ENCODE measurements around the gene GYPB.
"Not testable (repeated sequence)": the region's sequence is repeated elsewhere in the genome, so short reads cannot be mapped to it uniquely, and the experiment has no call there.

GYPB gene

DNA sequence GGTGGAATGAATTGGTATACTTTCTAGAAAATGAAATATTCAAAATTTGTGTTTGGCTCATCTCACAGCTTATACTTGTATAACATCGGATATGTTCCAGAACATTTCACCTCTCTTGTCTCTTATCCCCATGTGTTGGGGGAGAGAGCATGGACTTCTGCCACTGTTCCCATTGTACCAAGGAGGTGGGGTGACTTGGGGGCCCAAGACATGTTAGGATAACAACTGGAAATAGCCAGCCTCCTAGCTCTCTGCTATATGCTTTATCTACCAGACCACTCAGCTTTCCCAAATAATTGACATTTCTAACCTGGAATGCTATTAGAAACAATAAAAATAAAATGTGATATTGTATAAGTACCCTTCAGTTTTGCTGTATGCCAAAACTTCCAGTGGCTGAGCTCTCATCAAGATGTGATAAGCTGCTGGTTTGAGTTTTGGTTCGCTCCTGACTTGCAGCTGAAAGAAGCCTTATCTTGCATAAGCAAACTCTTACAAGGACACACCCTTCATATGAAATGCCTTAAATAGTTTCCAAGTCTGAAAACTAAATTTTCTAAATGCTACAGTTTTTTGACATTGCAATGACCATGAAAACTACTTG, 12.9 kb downstream of the GYPB start:
- not testable (repeated sequence) for H3K27me3 ChIP-seq (ENCODE audit: control insufficient read depth, insufficient read depth, low read length); H3K4me2 ChIP-seq (ENCODE audit: low read length); H3K9ac ChIP-seq (ENCODE audit: low read depth, low read length); H3K9me3 ChIP-seq (replicated peaks; ENCODE audit: low read length); H3K36me3 ChIP-seq (ENCODE audit: insufficient read depth, low read length); H3K4me1 ChIP-seq (ENCODE audit: control insufficient read depth, insufficient read depth, low read length); H3K4me3 ChIP-seq (ENCODE audit: low read length)

DNA sequence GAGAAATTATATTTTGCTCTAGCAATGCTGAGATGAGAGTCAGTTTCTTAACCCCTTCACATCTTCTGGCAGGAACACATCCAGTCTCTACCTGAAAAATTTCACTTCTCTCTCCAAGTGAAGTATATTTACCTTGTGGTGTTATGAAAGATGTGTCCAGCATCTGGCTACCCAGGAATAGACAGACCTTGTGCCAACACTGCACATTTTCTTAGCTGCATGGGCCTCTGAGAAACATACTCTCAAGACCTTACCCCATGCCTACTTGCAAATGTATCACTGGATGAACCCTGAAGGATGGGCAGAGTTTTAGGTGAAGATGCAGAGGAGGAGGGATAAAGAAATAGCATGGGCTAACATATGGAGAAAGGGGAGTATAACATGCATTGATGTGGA, 13.6 kb downstream of the GYPB start:
- not testable (repeated sequence) for H3K36me3 ChIP-seq (ENCODE audit: insufficient read depth, low read length); H3K9me3 ChIP-seq (replicated peaks; ENCODE audit: low read length); H3K27me3 ChIP-seq (ENCODE audit: control insufficient read depth, insufficient read depth, low read length); H3K4me1 ChIP-seq (ENCODE audit: control insufficient read depth, insufficient read depth, low read length); H3K4me2 ChIP-seq (ENCODE audit: low read length); H3K4me3 ChIP-seq (ENCODE audit: low read length); H3K9ac ChIP-seq (ENCODE audit: low read depth, low read length)

DNA sequence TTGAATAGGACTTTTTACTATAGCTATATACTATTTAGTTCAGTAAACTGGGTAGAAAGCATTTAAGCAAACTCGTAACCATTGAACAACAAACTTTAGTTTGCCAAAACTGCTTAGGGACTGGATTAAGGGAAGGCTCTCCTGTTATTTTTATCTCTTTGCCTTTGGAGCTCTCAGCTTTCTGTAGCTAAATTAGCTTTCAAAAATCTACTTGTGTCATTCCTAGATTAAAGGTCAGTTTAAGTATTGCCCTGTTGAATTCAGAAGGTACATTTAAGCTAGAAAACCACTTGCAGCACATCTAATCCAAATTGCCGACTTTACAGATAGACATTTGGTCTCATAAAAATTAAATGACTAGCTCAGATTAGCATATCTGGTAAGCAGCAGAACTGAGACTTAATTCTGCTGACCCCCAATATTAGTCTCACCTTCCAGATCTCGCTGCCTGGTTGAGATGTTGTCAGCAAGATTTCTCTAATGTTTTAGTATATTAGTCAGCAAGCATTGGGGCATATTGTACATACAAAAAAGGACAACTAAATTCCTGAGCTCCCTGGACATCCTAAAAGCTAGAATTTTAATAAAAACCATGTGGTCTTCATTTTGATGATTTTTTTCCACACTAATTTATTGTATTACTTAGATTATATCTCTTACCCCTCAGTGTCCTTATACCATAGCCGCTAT, 14.2 kb downstream of the GYPB start:
- not testable (repeated sequence) for H3K36me3 ChIP-seq (ENCODE audit: insufficient read depth, low read length); H3K9me3 ChIP-seq (replicated peaks; ENCODE audit: low read length); H3K4me3 ChIP-seq (ENCODE audit: low read length); H3K4me2 ChIP-seq (ENCODE audit: low read length); H3K27me3 ChIP-seq (ENCODE audit: control insufficient read depth, insufficient read depth, low read length); H3K4me1 ChIP-seq (ENCODE audit: control insufficient read depth, insufficient read depth, low read length); H3K9ac ChIP-seq (ENCODE audit: low read depth, low read length)

DNA sequence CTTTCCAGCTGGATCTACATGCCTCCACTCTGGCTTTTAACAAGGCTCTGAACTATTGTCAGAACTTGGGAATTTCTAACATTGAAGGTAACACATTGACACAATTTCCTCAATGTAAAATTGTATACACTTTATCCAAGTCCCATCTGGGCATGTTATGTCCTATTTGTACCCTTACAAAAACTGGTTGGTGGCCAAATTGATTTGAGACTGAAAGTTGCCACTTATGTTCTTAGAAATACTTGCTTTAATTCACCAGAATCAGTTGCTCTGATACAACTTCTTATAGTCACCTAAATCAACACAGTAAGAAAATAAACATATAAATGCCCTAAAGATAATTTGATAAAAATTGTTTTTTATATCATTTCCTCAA, 15.3 kb downstream of the GYPB start:
- not testable (repeated sequence) for H3K9me3 ChIP-seq (replicated peaks; ENCODE audit: low read length); H3K4me3 ChIP-seq (ENCODE audit: low read length); H3K4me1 ChIP-seq (ENCODE audit: control insufficient read depth, insufficient read depth, low read length); H3K4me2 ChIP-seq (ENCODE audit: low read length); H3K27me3 ChIP-seq (ENCODE audit: control insufficient read depth, insufficient read depth, low read length); H3K9ac ChIP-seq (ENCODE audit: low read depth, low read length); H3K36me3 ChIP-seq (ENCODE audit: insufficient read depth, low read length)

DNA sequence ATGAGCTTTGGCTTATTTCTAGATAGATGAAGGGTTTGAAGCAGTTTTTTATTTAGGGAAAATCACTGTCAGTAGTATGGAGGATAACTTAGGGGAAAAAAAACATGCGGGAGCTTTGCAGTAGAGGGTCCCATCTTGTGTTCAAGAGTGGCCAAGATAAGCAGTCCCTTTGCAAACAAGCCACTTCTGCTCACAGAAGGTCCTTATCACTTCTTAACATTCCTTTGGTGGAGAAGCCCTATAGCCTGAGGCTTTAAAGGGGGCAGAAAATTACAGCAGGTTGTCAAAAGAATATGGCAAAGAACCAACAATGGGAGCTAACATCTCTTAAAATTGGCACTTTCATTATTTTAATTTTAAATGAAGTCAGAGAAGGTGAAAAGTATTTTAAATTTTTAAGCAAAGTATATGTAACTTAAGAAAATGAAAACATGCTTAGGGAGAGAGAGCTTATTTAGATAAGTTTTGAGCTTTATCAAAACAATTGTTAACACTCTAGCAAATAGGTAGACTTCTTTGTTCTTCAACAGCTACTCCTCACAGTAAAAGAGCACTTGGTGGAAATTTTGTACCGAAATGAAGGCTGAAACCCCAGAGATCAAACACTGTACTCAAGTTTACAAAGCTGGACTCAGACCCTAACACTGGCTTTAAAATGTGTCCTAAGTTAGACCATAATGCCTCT, 15.8 kb downstream of the GYPB start:
- not testable (repeated sequence) for H3K4me3 ChIP-seq (ENCODE audit: low read length); H3K9me3 ChIP-seq (replicated peaks; ENCODE audit: low read length); H3K36me3 ChIP-seq (ENCODE audit: insufficient read depth, low read length)

DNA sequence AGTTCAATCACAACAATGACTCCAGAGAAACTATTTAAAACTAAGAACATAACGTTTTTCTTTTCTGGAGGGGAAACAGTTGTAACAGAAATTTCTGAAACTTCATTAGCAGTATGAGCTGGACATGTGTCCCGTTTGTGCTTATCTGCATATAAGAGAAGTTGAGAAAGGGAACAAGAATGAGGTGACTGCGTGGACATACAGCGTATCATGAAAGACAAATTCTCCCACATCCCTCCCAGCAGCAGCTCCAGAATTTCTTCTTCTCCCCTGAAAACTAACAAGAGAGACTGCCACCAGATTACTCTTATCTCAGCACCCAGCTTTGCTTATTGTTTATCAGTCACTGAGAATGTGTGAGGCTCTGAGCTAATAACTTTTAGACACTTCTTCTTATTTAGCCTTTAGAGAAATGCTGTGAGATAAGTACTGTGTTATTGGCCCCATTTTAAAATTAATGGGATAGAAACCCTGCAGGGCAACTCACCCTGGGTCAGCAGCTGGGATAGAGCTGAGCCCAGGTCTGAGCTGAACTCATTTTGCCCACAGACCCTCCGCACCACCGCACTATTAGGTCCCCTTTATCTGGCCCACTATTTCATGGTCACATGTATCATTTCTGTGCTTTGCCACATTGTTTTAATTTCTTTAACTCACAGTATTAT, 18.7 kb downstream of the GYPB start:
- H3K9me3 ChIP-seq (replicated peaks; ENCODE audit: low read length); H3K9ac ChIP-seq (ENCODE audit: low read depth, low read length); H3K36me3 ChIP-seq (ENCODE audit: insufficient read depth, low read length); H3K4me2 ChIP-seq (ENCODE audit: low read length); H3K4me3 ChIP-seq (ENCODE audit: low read length); H3K27me3 ChIP-seq (ENCODE audit: control insufficient read depth, insufficient read depth, low read length); H3K4me1 ChIP-seq (ENCODE audit: control insufficient read depth, insufficient read depth, low read length): not testable (repeated sequence)

More for the DNA sequence above, 15.8 kb downstream of the GYPB start:
- not testable (repeated sequence) for H3K9ac ChIP-seq (ENCODE audit: low read depth, low read length); H3K4me2 ChIP-seq (ENCODE audit: low read length); H3K27me3 ChIP-seq (ENCODE audit: control insufficient read depth, insufficient read depth, low read length); H3K4me1 ChIP-seq (ENCODE audit: control insufficient read depth, insufficient read depth, low read length)

DNA sequence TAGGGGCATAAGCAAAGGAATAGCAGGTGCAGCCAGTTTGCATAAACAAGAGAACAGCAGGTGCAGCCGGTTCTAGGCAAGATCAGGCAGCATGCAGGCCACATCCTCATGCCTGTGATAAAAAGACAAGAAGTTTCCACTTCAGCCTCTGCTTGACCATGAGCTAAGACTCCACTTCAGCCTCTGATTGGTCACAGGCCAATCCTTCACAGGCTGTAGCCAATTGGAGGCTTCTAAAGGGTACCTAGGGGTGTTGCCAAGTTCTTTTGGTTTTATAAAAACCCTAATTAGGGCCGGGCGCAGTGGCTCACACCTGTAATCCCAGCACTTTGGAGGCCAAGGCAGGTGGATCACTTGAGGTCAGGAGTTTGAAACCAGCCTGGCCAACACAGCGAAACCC, 23.0 kb downstream of the GYPB start:
- H3K4me1 ChIP-seq (ENCODE audit: control insufficient read depth, insufficient read depth, low read length); H3K4me2 ChIP-seq (ENCODE audit: low read length); H3K27me3 ChIP-seq (ENCODE audit: control insufficient read depth, insufficient read depth, low read length): not testable (repeated sequence)

DNA sequence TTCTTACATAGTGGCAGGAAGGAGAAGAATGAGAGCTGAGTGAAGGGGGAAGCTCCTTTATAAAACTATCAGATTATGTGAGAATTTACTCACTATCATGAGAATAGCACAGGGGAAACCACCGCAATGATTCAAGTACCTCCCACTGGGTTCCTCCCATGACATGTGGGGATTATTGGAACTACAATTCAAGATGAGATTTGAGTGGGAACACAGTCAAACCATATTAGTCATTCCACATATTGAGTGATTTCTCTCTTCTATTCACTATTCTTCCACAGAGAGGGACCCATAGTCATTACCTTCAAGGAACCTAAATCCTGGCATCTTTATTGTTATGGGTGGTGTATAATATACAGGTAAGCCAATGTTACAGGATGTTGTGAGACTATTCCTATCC, 27.4 kb downstream of the GYPB start:
- not testable (repeated sequence) for H3K36me3 ChIP-seq (ENCODE audit: insufficient read depth, low read length); H3K27me3 ChIP-seq (ENCODE audit: control insufficient read depth, insufficient read depth, low read length); H3K4me2 ChIP-seq (ENCODE audit: low read length); H3K9me3 ChIP-seq (replicated peaks; ENCODE audit: low read length); H3K9ac ChIP-seq (ENCODE audit: low read depth, low read length); H3K4me1 ChIP-seq (ENCODE audit: control insufficient read depth, insufficient read depth, low read length); H3K4me3 ChIP-seq (ENCODE audit: low read length)

More for the DNA sequence above, 23.0 kb downstream of the GYPB start:
- not testable (repeated sequence) for H3K4me3 ChIP-seq (ENCODE audit: low read length); H3K9me3 ChIP-seq (replicated peaks; ENCODE audit: low read length); H3K9ac ChIP-seq (ENCODE audit: low read depth, low read length); H3K36me3 ChIP-seq (ENCODE audit: insufficient read depth, low read length)

DNA sequence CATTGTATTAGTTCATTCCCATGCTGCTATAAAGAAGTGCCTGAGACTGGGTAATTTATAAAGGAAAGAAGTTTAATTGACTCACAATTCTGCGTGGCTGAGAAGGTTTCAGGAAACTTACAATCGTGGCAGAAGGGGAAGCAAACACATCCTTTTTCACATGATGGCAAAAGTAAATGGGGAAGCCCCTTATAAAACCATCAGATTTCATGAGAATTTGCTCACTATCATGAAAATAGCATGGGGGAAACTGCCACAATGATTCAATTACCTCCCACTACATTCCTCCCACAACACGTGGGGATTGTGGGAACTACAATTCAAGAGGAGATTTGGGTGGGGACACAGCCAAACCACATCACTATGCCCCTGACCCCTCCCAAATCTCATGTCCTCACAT, 28.5 kb downstream of the GYPB start:
- H3K9ac ChIP-seq (ENCODE audit: low read depth, low read length); H3K27me3 ChIP-seq (ENCODE audit: control insufficient read depth, insufficient read depth, low read length); H3K4me1 ChIP-seq (ENCODE audit: control insufficient read depth, insufficient read depth, low read length); H3K4me3 ChIP-seq (ENCODE audit: low read length); H3K4me2 ChIP-seq (ENCODE audit: low read length); H3K9me3 ChIP-seq (replicated peaks; ENCODE audit: low read length); H3K36me3 ChIP-seq (ENCODE audit: insufficient read depth, low read length): not testable (repeated sequence)

DNA sequence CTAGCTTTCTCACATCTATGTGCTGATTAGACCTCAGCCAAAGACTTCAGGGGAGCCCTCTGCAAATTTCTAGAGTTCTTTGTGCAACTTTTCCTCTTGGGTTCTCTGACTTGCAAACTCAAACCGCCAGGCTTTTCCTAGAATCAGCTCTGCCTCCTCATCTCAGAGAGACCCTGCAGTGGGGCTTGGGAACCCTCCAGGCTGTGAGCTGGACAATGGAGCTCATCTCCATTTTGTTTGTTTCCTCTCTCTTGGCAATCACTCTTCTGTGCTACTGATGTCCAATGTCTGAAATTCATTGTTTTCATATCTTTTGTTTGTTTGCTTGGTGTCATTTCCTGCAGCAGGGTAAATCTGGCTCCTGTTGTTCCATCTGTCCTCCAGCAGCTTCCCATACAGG, 33.0 kb downstream of the GYPB start:
- Histone ChIP-seq H3K4me3 (ENCODE audit: low read length) (no peak overlapping the region), H3K4me2 (ENCODE audit: low read length) (no peak overlapping the region), H3K36me3 (ENCODE audit: insufficient read depth, low read length) (no peaks in the 10 kb centered on the region), H3K9me3 (replicated peaks; ENCODE audit: low read length) (no peaks in the 10 kb centered on the region), H3K27me3 (ENCODE audit: control insufficient read depth, insufficient read depth, low read length) (no peaks in the 10 kb centered on the region), H3K4me1 (ENCODE audit: control insufficient read depth, insufficient read depth, low read length) (no peaks in the 10 kb centered on the region), H3K9ac (ENCODE audit: low read depth, low read length) (no peak overlapping the region)

DNA sequence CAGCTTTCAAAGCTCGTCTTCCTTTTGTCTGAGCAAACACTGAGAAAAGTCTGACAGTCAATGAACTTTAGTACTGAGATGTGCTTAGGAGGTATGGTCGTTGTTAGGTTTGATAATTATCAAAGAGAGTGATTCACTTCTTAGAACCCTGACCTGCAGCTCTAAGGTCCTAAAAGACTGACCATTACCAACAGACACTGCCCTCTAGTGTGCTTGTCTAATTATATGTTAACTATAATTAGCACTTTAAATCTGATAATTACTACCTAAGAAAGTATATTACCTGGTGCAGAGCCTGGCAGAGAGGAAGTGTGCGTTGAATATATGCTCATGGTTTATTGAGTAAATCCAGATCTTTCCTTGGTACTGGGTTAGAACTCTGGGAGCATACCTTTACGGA, 38.4 kb downstream of the GYPB start:
- H3K9me3 ChIP-seq (replicated peaks; ENCODE audit: low read length); H3K36me3 ChIP-seq (ENCODE audit: insufficient read depth, low read length); H3K4me1 ChIP-seq (ENCODE audit: control insufficient read depth, insufficient read depth, low read length); H3K9ac ChIP-seq (ENCODE audit: low read depth, low read length); H3K4me3 ChIP-seq (ENCODE audit: low read length); H3K4me2 ChIP-seq (ENCODE audit: low read length); H3K27me3 ChIP-seq (ENCODE audit: control insufficient read depth, insufficient read depth, low read length): not testable (repeated sequence)

DNA sequence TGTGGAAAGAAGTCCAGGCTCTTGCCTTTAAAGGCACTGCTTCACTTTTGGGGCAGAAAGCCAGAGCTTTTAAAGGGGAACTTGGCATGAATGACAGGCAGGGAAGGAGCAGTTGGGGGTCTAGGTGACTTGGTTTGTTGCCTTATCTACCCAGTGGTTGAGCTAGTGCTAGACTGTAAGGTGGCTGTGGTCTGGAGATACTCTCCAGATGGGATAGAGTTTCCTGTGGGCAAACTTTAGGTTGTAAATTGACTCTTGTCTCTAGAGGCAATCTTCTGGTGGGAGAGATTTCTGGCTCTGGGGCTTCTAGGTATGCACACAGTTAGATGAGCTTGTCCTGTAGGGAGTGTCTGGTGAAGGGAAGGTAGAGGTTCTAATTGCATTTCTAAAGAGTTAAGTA, 43.7 kb downstream of the GYPB start:
- not testable (repeated sequence) for H3K4me3 ChIP-seq (ENCODE audit: low read length); H3K4me1 ChIP-seq (ENCODE audit: control insufficient read depth, insufficient read depth, low read length); H3K9ac ChIP-seq (ENCODE audit: low read depth, low read length); H3K4me2 ChIP-seq (ENCODE audit: low read length); H3K27me3 ChIP-seq (ENCODE audit: control insufficient read depth, insufficient read depth, low read length); H3K9me3 ChIP-seq (replicated peaks; ENCODE audit: low read length); H3K36me3 ChIP-seq (ENCODE audit: insufficient read depth, low read length)
